NCI-H2107 treated with DMSO at 0.1 percent for 48 hours (cell line): ENCODE data around the gene TRAF3IP3.
"Not testable (repeated sequence)": the region's sequence is repeated elsewhere in the genome, so short reads cannot be mapped to it uniquely, and the experiment has no call there.

Source experiments
- DNase-seq: peaks from one replicate; lab custom pipeline; 2025; ENCODE audit not compliant: unreplicated experiment; lab: John Stamatoyannopoulos, UW

Gene TRAF3IP3

GRCh38 chr1:209767706-209768105 lies 11.9 kb downstream of the TRAF3IP3 start:
- DNase-seq: no peak

GRCh38 chr1:209768354-209768774 lies 12.5 kb downstream of the TRAF3IP3 start:
- no peak for DNase-seq

GRCh38 chr1:209769171-209769904 lies 13.5 kb downstream of the TRAF3IP3 start:
- DNase-seq: no peak

GRCh38 chr1:209769971-209770370 lies 14.1 kb downstream of the TRAF3IP3 start:
- DNase-seq: no peak

GRCh38 chr1:209770636-209771415 lies 15.0 kb downstream of the TRAF3IP3 start:
- DNase-seq: no peak

- no peak for DNase-seq
These were observed 16.3 kb downstream of the TRAF3IP3 start for GRCh38 chr1:209772126-209772525.

GRCh38 chr1:209774592-209774991 lies 18.7 kb downstream of the TRAF3IP3 start:
- no peak for DNase-seq

- DNase-seq: no peak
These were observed 19.8 kb downstream of the TRAF3IP3 start for GRCh38 chr1:209775678-209776077.

GRCh38 chr1:209777587-209777986 lies 21.7 kb downstream of the TRAF3IP3 start:
- no peak for DNase-seq

- DNase-seq: no peak
These were observed 22.2 kb downstream of the TRAF3IP3 start for GRCh38 chr1:209778102-209778501.

GRCh38 chr1:209780268-209780667 lies 24.4 kb downstream of the TRAF3IP3 start:
- no peak for DNase-seq

- DNase-seq: no peak
These were observed 27.5 kb downstream of the TRAF3IP3 start for GRCh38 chr1:209783386-209783785.

GRCh38 chr1:209784265-209785169 lies 28.7 kb downstream of the TRAF3IP3 start, which contains the start of gene C1orf74:
Gene C1orf74, minus strand, starts transcription at chr1:209784559. Its CDS starts 925 bp downstream, at chr1:209783634.
- peak; percentile 99 for DNase-seq

GRCh38 chr1:209785592-209785991 lies 29.7 kb downstream of the TRAF3IP3 start:
- DNase-seq: no peak

GRCh38 chr1:209786146-209786545 lies 30.3 kb downstream of the TRAF3IP3 start:
- DNase-seq: no peak

GRCh38 chr1:209787551-209787950 lies 31.7 kb downstream of the TRAF3IP3 start:
- no peak for DNase-seq

GRCh38 chr1:209789245-209789644 lies 33.4 kb downstream of the TRAF3IP3 start:
- no peak for DNase-seq

- no peak for DNase-seq
These were observed 34.7 kb downstream of the TRAF3IP3 start for GRCh38 chr1:209790286-209791193.

- DNase-seq: no peak
These were observed 36.1 kb downstream of the TRAF3IP3 start for GRCh38 chr1:209791920-209792319.

- DNase-seq: not testable (repeated sequence)
These were observed 37.9 kb downstream of the TRAF3IP3 start for GRCh38 chr1:209793711-209794110.
